ENCODE results near the gene PGM3. TPM values are rescaled to one million over a fixed set of nuclear protein-coding genes. Genes with fewer than 3 reads are reported as not detected.

PGM3 gene
- total RNA-seq, 1 experiment from 2014 or later: 97.0 TPM

GRCh38 chr6:83153883-83154521, 39.1 kb downstream of the PGM3 start:
- Histone ChIP-seq H3K4me3 (ENCODE audit: low read depth, low read length) (no peak overlapping the region), H3K9me3 (no peaks in the 10 kb centered on the region), H3K4me1 (no peaks in the 10 kb centered on the region), H3K27me3 (replicated peaks; ENCODE audit: control insufficient read depth, insufficient read depth, low read length) (no peaks in the 10 kb centered on the region), H3K36me3 (ENCODE audit: control insufficient read depth, insufficient read depth, low read length) (no peaks in the 10 kb centered on the region)
- Mint-ChIP-seq H3K27ac (ENCODE audit: unreplicated experiment) (no peak overlapping the region), H3K27me3 (ENCODE audit: insufficient read depth, unreplicated experiment) (no peaks in the 10 kb centered on the region), H3K9me3 (ENCODE audit: unreplicated experiment) (no peaks in the 10 kb centered on the region), H3K4me1 (ENCODE audit: low read depth, unreplicated experiment) (no peaks in the 10 kb centered on the region), H3K4me3 (ENCODE audit: unreplicated experiment) (no peak overlapping the region), H3K36me3 (ENCODE audit: insufficient read depth, unreplicated experiment) (no peaks in the 10 kb centered on the region)
- CTCF ChIA-PET: no interaction called here
- no peak for DNase-seq
- POLR2A ChIA-PET: no interaction called here
- BruUV-seq (replicated peaks): no TSS peak
- intact Hi-C loops (cut with micrococcal nuclease; ENCODE audit: unreplicated experiment): no loop called here
- TF ChIP-seq CTCF (IDR thresholded peaks at IDR 0.05; ENCODE audit: insufficient read depth in 1 of 2, low read depth in 1 of 2, low read length in 1 of 2, severe bottlenecking in 1 of 2, unreplicated experiment in 1 of 2): no peak

GRCh38 chr6:83152913-83153312, 40.2 kb downstream of the PGM3 start:
- H3K36me3 Mint-ChIP-seq (ENCODE audit: insufficient read depth, unreplicated experiment): no peaks in the 10 kb centered on the region
- no peak overlapping the region for H3K4me3 Mint-ChIP-seq (ENCODE audit: unreplicated experiment)
- no peaks in the 10 kb centered on the region for H3K4me1 Mint-ChIP-seq (ENCODE audit: low read depth, unreplicated experiment)
- intact Hi-C loops (cut with micrococcal nuclease; ENCODE audit: unreplicated experiment): no loop called here
- POLR2A ChIA-PET: no interaction called here
- no peaks in the 10 kb centered on the region for H3K9me3 ChIP-seq
- no peak for DNase-seq
- CTCF ChIA-PET: interaction anchor here (0.7 kb wide), 1 partner anchor 84 kb away, joined by 3 read pairs; no protein-coding TSS in a partner anchor
- no peaks in the 10 kb centered on the region for H3K27me3 ChIP-seq (replicated peaks; ENCODE audit: control insufficient read depth, insufficient read depth, low read length)
- H3K4me1 ChIP-seq: no peaks in the 10 kb centered on the region
- no peak overlapping the region for H3K27ac Mint-ChIP-seq (ENCODE audit: unreplicated experiment)
- BruUV-seq (replicated peaks): no TSS peak
- H3K27me3 Mint-ChIP-seq (ENCODE audit: insufficient read depth, unreplicated experiment): no peaks in the 10 kb centered on the region
- no peaks in the 10 kb centered on the region for H3K9me3 Mint-ChIP-seq (ENCODE audit: unreplicated experiment)
- H3K36me3 ChIP-seq (ENCODE audit: control insufficient read depth, insufficient read depth, low read length): no peaks in the 10 kb centered on the region
- no peak overlapping the region for H3K4me3 ChIP-seq (ENCODE audit: low read depth, low read length)
- TF ChIP-seq CTCF (IDR thresholded peaks at IDR 0.05; ENCODE audit: insufficient read depth in 1 of 2, low read depth in 1 of 2, low read length in 1 of 2, severe bottlenecking in 1 of 2, unreplicated experiment in 1 of 2): no peak

- no TSS peak for BruUV-seq (replicated peaks)
- ChIA-PET CTCF (no interaction called here), POLR2A (no interaction called here)
- Histone ChIP-seq H3K4me3 (ENCODE audit: low read depth, low read length) (no peak overlapping the region), H3K36me3 (ENCODE audit: control insufficient read depth, insufficient read depth, low read length) (no peaks in the 10 kb centered on the region), H3K4me1 (no peaks in the 10 kb centered on the region), H3K9me3 (no peaks in the 10 kb centered on the region), H3K27me3 (replicated peaks; ENCODE audit: control insufficient read depth, insufficient read depth, low read length) (no peaks in the 10 kb centered on the region)
- Mint-ChIP-seq H3K9me3 (ENCODE audit: unreplicated experiment) (no peaks in the 10 kb centered on the region), H3K4me3 (ENCODE audit: unreplicated experiment) (no peak overlapping the region), H3K27me3 (ENCODE audit: insufficient read depth, unreplicated experiment) (no peaks in the 10 kb centered on the region), H3K4me1 (ENCODE audit: low read depth, unreplicated experiment) (no peaks in the 10 kb centered on the region), H3K36me3 (ENCODE audit: insufficient read depth, unreplicated experiment) (no peaks in the 10 kb centered on the region), H3K27ac (ENCODE audit: unreplicated experiment) (no peak overlapping the region)
- intact Hi-C loops (cut with micrococcal nuclease; ENCODE audit: unreplicated experiment): no loop called here
- peak; percentile 17 to 38 for DNase-seq
- no peak for TF ChIP-seq CTCF (IDR thresholded peaks at IDR 0.05; ENCODE audit: insufficient read depth in 1 of 2, low read depth in 1 of 2, low read length in 1 of 2, severe bottlenecking in 1 of 2, unreplicated experiment in 1 of 2)
Observed at GRCh38 chr6:83151114-83151513, 42.0 kb downstream of the PGM3 start.
